Activated T-helper 2 cell treated with anti-CD3 and anti-CD28 coated beads, Interferon-gamma antibody, Interleukin-2, Interleukin-4, amounts not matched to agents 10 μg/mL and 5 μg/mL and 100 μg/mL, durations not matched to agents 14 hours and 24 hours and 36 hours (primary cell): ENCODE measurements around the gene TPP2. TPM values are rescaled to one million over a fixed set of nuclear protein-coding genes. Genes with fewer than 3 reads are reported as not detected.

Experiments used
- total RNA-seq: library from RNA; stranded (reverse); gene quantifications from 2 replicates; pipeline ENCODE4 v1.2.3, GENCODE V29; 2022

Gene TPP2
- total RNA-seq, 1 donor from 2014 or later, result 76.5 TPM

Other genes with a start within 250 kb of the TPP2 start
- not detected in 2 replicates for gene FGF14, start 194.9 kb upstream of the TPP2 start, total RNA-seq
- not detected in 2 replicates for gene METTL21C, start 98.1 kb downstream of the TPP2 start, total RNA-seq
- 54.8 and 58.9 TPM in 2 replicates for gene TEX30, start 176.8 kb downstream of the TPP2 start, total RNA-seq
- gene POGLUT2, start 202.0 kb downstream of the TPP2 start, total RNA-seq, result 13.6 and 13.7 TPM in 2 replicates
- gene BIVM, start 202.1 kb downstream of the TPP2 start, total RNA-seq, result 33.3 and 33.8 TPM in 2 replicates
- 46.8 and 57.1 TPM in 2 replicates for gene ERCC5, start 249.0 kb downstream of the TPP2 start, total RNA-seq